H9 (cell line): Measurements from ENCODE around the gene SNAP47. TPM values are rescaled to one million over a fixed set of nuclear protein-coding genes. Genes with fewer than 3 reads are reported as not detected.

Experiments
- DNase-seq: peaks from one replicate; pipeline ENCODE4 v3.0.0-alpha.2; 2017
- H2AFZ ChIP-seq: one replicate; pipeline ENCODE4 v1.6.1; 2013; ENCODE audit warnings: mild to moderate bottlenecking, low read length, control low read depth, moderate library complexity
- H2AK5ac ChIP-seq: 2 replicates; pipeline ENCODE4 v1.6.1; 2013; ENCODE audit warnings: low read length, control low read depth, mixed read lengths; ENCODE audit not compliant: insufficient read length
- H2BK120ac ChIP-seq: one replicate; pipeline ENCODE4 v1.6.1; 2013; ENCODE audit warnings: low read depth, mild to moderate bottlenecking, low read length, control low read depth, inconsistent platforms; ENCODE audit not compliant: poor library complexity, severe bottlenecking
- H2BK12ac ChIP-seq: 2 replicates; pipeline ENCODE4 v1.6.1; 2013; ENCODE audit warnings: low read length, control low read depth, mixed read lengths, low read depth; ENCODE audit not compliant: insufficient read length
- H2BK15ac ChIP-seq: 2 replicates; pipeline ENCODE4 v1.6.1; 2013; ENCODE audit warnings: low read depth, low read length, control low read depth
- H2BK20ac ChIP-seq: one replicate; pipeline ENCODE4 v1.6.1; 2013; ENCODE audit warnings: low read depth, mild to moderate bottlenecking, low read length, control low read depth, inconsistent platforms; ENCODE audit not compliant: poor library complexity, severe bottlenecking
- H2BK5ac ChIP-seq: 2 replicates; pipeline ENCODE4 v1.6.1; 2013; ENCODE audit warnings: low read length, control low read depth, mixed read lengths; ENCODE audit not compliant: insufficient read length
- H3K14ac ChIP-seq: 2 replicates; pipeline ENCODE4 v1.6.1; 2013; ENCODE audit warnings: low read length, control low read depth; ENCODE audit not compliant: insufficient read depth
- H3K18ac ChIP-seq: 2 replicates; pipeline ENCODE4 v1.6.1; 2013; ENCODE audit warnings: low read depth, mild to moderate bottlenecking, mixed read lengths, low read length, control low read depth; ENCODE audit not compliant: insufficient read length
- H3K23ac ChIP-seq: 2 replicates; pipeline ENCODE4 v1.6.1; 2013; ENCODE audit warnings: low read length, control low read depth, mixed read lengths, low read depth; ENCODE audit not compliant: insufficient read length
- H3K23me2 ChIP-seq: 2 replicates; pipeline ENCODE4 v1.6.1; 2013; ENCODE audit warnings: low read depth, mild to moderate bottlenecking, mixed read lengths, low read length, control low read depth; ENCODE audit not compliant: insufficient read length, poor library complexity, severe bottlenecking
- H3K27ac ChIP-seq: 2 replicates; pipeline ENCODE4 v1.5.1; 2013; ENCODE audit warnings: low read length, control low read depth, mixed read lengths, low read depth; ENCODE audit not compliant: insufficient read length
- H3K27me3 ChIP-seq: 2 replicates; pipeline ENCODE4 v1.6.1; 2013; ENCODE audit warnings: low read length, control low read depth, inconsistent platforms; ENCODE audit not compliant: insufficient read depth
- H3K4ac ChIP-seq: 2 replicates; pipeline ENCODE4 v1.6.1; 2013; ENCODE audit warnings: low read depth, mild to moderate bottlenecking, control low read depth, inconsistent platforms, low read length, moderate library complexity
- H3K4me1 ChIP-seq: 2 replicates; pipeline ENCODE4 v1.6.1; 2013; ENCODE audit warnings: low read length, control low read depth, inconsistent platforms; ENCODE audit not compliant: insufficient read depth
- H3K4me2 ChIP-seq: 2 replicates; pipeline ENCODE4 v1.6.1; 2013; ENCODE audit warnings: low read length, control low read depth, mixed read lengths; ENCODE audit not compliant: insufficient read length, insufficient read depth
- H3K56ac ChIP-seq: 2 replicates; pipeline ENCODE4 v1.6.1; 2013; ENCODE audit warnings: low read depth, mild to moderate bottlenecking, mixed read lengths, low read length, control low read depth; ENCODE audit not compliant: insufficient read length
- H3K79me1 ChIP-seq: 2 replicates; pipeline ENCODE4 v1.6.1; 2013; ENCODE audit warnings: low read depth, mild to moderate bottlenecking, moderate library complexity, low read length, control low read depth, inconsistent platforms; ENCODE audit not compliant: insufficient read depth, poor library complexity, severe bottlenecking
- H3K79me2 ChIP-seq: 2 replicates; pipeline ENCODE4 v1.6.1; 2013; ENCODE audit warnings: low read length, control low read depth, inconsistent platforms; ENCODE audit not compliant: insufficient read depth
- H3K9ac ChIP-seq: 2 replicates; pipeline ENCODE4 v1.6.1; 2013; ENCODE audit warnings: low read length, control low read depth, mixed read lengths; ENCODE audit not compliant: insufficient read length; ENCODE audit errors: extremely low read depth
- H3K9me3 ChIP-seq: one replicate; pipeline ENCODE4 v1.6.1; 2013; ENCODE audit warnings: low read depth, low read length, inconsistent platforms; ENCODE audit not compliant: control insufficient read depth
- H3T11ph ChIP-seq: one replicate; pipeline ENCODE4 v1.6.1; 2013; ENCODE audit warnings: mild to moderate bottlenecking, low read length, control low read depth, inconsistent platforms
- H4K20me1 ChIP-seq: one replicate; pipeline ENCODE4 v1.6.1; 2013; ENCODE audit not compliant: control insufficient read depth, insufficient read length, insufficient read depth
- H4K5ac ChIP-seq: 2 replicates; pipeline ENCODE4 v1.6.1; 2013; ENCODE audit warnings: low read depth, mild to moderate bottlenecking, mixed read lengths, low read length, control low read depth; ENCODE audit not compliant: insufficient read length
- H4K8ac ChIP-seq: replicated peaks from 2 replicates; pipeline ENCODE4 v1.6.1; 2013; ENCODE audit warnings: low read length, control low read depth, mixed read lengths, low read depth; ENCODE audit not compliant: insufficient read length
- H4K91ac ChIP-seq: 2 replicates; pipeline ENCODE4 v1.6.1; 2013; ENCODE audit warnings: low read depth, mild to moderate bottlenecking, moderate library complexity, mixed read lengths, low read length, control low read depth; ENCODE audit not compliant: insufficient read length
- H3K27ac Mint-ChIP-seq, 3 experiments: 2 replicates in 2 of 3; 3 replicates in 1 of 3; pipeline ENCODE4 v1.8.0; 2020 to 2021; ENCODE audit warnings: mixed read lengths in 3 of 3, mild to moderate bottlenecking in 1 of 3, moderate library complexity in 1 of 3
- H3K27me3 Mint-ChIP-seq: 2 replicates; pipeline ENCODE4 v1.8.0; 2021; ENCODE audit warnings: low read depth, mild to moderate bottlenecking, moderate library complexity, mixed read lengths
- H3K36me3 Mint-ChIP-seq, 3 experiments: 2 replicates in 2 of 3; 3 replicates in 1 of 3; pipeline ENCODE4 v1.8.0; 2020 to 2021; ENCODE audit warnings: low read depth in 3 of 3, mixed read lengths in 3 of 3; ENCODE audit not compliant: insufficient read depth in 1 of 3
- H3K4me1 Mint-ChIP-seq, 2 experiments: 2 replicates each; pipeline ENCODE4 v1.8.0; 2020; ENCODE audit warnings: mixed read lengths in 2 of 2
- H3K4me3 Mint-ChIP-seq, 2 experiments: 2 replicates in 1 of 2; 3 replicates in 1 of 2; pipeline ENCODE4 v1.8.0; 2020 to 2021; ENCODE audit warnings: mild to moderate bottlenecking in 2 of 2, mixed read lengths in 2 of 2, moderate library complexity in 1 of 2
- H3K9me3 Mint-ChIP-seq, 2 experiments: 2 replicates in 1 of 2; 3 replicates in 1 of 2; pipeline ENCODE4 v1.8.0; 2020; ENCODE audit warnings: mild to moderate bottlenecking in 2 of 2, mixed read lengths in 2 of 2, moderate library complexity in 1 of 2
- CTCF ChIP-seq: fragments of 200-600 bp; sonication (generic); conservative IDR thresholded peaks from 3 replicates; pipeline ENCODE4 v1.8.0; 2021; ENCODE audit warnings: antibody characterized with exemption, mild to moderate bottlenecking
- WGBS: extraction: QIAGEN DNeasy Blood & Tissue Kit; methylation state at CpG from one replicate; pipeline ENCODE4 v1.1.7; 2013; ENCODE audit warnings: missing lambda C conversion rate, low lambda C conversion rate, mixed read lengths; ENCODE audit not compliant: insufficient read length; ENCODE audit errors: extremely low coverage; 5-methylcytosine and 5-hydroxymethylcytosine counted together
- total RNA-seq: library from RNA; stranded (reverse); gene quantifications from 2 replicates; pipeline ENCODE4 v1.2.1, GENCODE V29; 2021

The SNAP47 gene
- total RNA-seq, 1 experiment from 2014 or later, result 44.1 TPM

- Histone ChIP-seq H3K18ac (no peak overlapping the region), H3K9me3 (no peaks in the 10 kb centered on the region), H2BK12ac (no peak overlapping the region), H3K14ac (no peak overlapping the region), H3K27ac (no peak overlapping the region), H3K23me2 (no peaks in the 10 kb centered on the region), H3K23ac (no peak overlapping the region), H2BK20ac (no peak overlapping the region), H3K27me3 (no peaks in the 10 kb centered on the region), H3K4ac (no peak overlapping the region), H3T11ph (no peak overlapping the region), H3K4me2 (no peak overlapping the region), H2AK5ac (no peak overlapping the region), H3K79me1 (peaks cover 4% of the 10 kb centered on the region), H4K91ac (no peak overlapping the region), H3K79me2 (peaks cover 2% of the 10 kb centered on the region; the same call in 1 of the 2 replicates), H4K20me1 (no peaks in the 10 kb centered on the region), H2BK5ac (no peak overlapping the region), H2AFZ (no peak overlapping the region), H4K5ac (no peak overlapping the region), H2BK120ac (no peak overlapping the region), H3K9ac (no peak overlapping the region), H3K56ac (no peak overlapping the region), H3K4me1 (no peaks in the 10 kb centered on the region), H4K8ac (no peak overlapping the region), H2BK15ac (no peak overlapping the region)
- no peak for DNase-seq
- peaks cover 12 to 52% (median 32%) of the 10 kb centered on the region in 3 experiments for H3K36me3 Mint-ChIP-seq
- peaks cover 0 to 7% of the 10 kb centered on the region in 2 experiments; a peak in 1 of 4 replicates for H3K4me1 Mint-ChIP-seq
- no CpG with 5 or more reads among the region's 13 CpGs for WGBS
- H3K9me3 Mint-ChIP-seq, result no peaks in the 10 kb centered on the region
- H3K27me3 Mint-ChIP-seq, result no peaks in the 10 kb centered on the region
- H3K4me3 Mint-ChIP-seq, result no peak overlapping the region
- TF ChIP-seq CTCF, result no peak
- no peak overlapping the region for H3K27ac Mint-ChIP-seq
These were observed 21.1 kb downstream of the SNAP47 start for GRCh38 chr1:227756172-227756959.
